ENCODE results near the gene ARMC2. TPM values are rescaled to one million over a fixed set of nuclear protein-coding genes. Genes with fewer than 3 reads are reported as not detected.

Gene ARMC2
- total and polyA plus RNA-seq, 5 donors, result 3.7 to 16.2 (median 12.7) TPM

- intact Hi-C loops (cut with DNase I), result loop anchor here in 3 of 4 donors (5.0 to 10.0 kb wide), 4 partner anchors 47 to 63 kb away; no protein-coding TSS in a partner anchor
Measured at GRCh38 chr6:109008054-109008453, 159.8 kb downstream of the ARMC2 start.

GRCh38 chr6:109008537-109009235 lies 160.5 kb downstream of the ARMC2 start:
- Histone ChIP-seq H3K27me3 (ENCODE audit: control insufficient read depth, insufficient read depth) (no peaks in the 10 kb centered on the region), H3K4me1 (ENCODE audit: control insufficient read depth, insufficient read depth, low read length) (no peaks in the 10 kb centered on the region), H3K27ac (ENCODE audit: low read length) (peak overlapping the region; percentile 86), H3K4me3 (ENCODE audit: low read length) (peak overlapping the region; percentile 80), H3K9me3 (ENCODE audit: control insufficient read depth, low read length) (no peaks in the 10 kb centered on the region)
- peak; percentile 38 to 44 for ATAC-seq
- intact Hi-C loops (cut with DNase I), result loop anchor here in 3 of 4 donors (5.0 to 10.0 kb wide), 4 partner anchors 46 to 64 kb away; no protein-coding TSS in a partner anchor
- no peak for DNase-seq
- WGBS, result 2% methylated on average over 24 of the region's 24 CpGs

More at GRCh38 chr6:109008054-109008453, 159.8 kb downstream of the ARMC2 start:
- WGBS, result 28% methylated on average over 4 of the region's 4 CpGs
- Histone ChIP-seq H3K4me1 (ENCODE audit: control insufficient read depth, insufficient read depth, low read length) (no peaks in the 10 kb centered on the region), H3K9me3 (ENCODE audit: control insufficient read depth, low read length) (no peaks in the 10 kb centered on the region), H3K27ac (ENCODE audit: low read length) (no peak overlapping the region), H3K4me3 (ENCODE audit: low read length) (peak overlapping the region; percentile 80), H3K27me3 (ENCODE audit: control insufficient read depth, insufficient read depth) (no peaks in the 10 kb centered on the region)
- DNase-seq (no peak), ATAC-seq (no peak)

GRCh38 chr6:109009236-109009961 lies 161.2 kb downstream of the ARMC2 start:
- H3K27me3 ChIP-seq (ENCODE audit: control insufficient read depth, insufficient read depth), result no peaks in the 10 kb centered on the region
- under 1% methylated on average over 80 of the region's 80 CpGs for WGBS
- ATAC-seq (peak; percentile 98 to 99), DNase-seq (peak; percentile 95 to 99 (median 98))
- H3K27ac ChIP-seq (ENCODE audit: low read length), result peak overlapping the region; percentile 98
- H3K4me1 ChIP-seq (ENCODE audit: control insufficient read depth, insufficient read depth, low read length), result no peaks in the 10 kb centered on the region
- intact Hi-C loops (cut with DNase I), result loop anchor here in 3 of 4 donors (5.0 to 10.0 kb wide), 4 partner anchors 45 to 65 kb away; no protein-coding TSS in a partner anchor
- peak overlapping the region; percentile 80 for H3K4me3 ChIP-seq (ENCODE audit: low read length)
- H3K9me3 ChIP-seq (ENCODE audit: control insufficient read depth, low read length), result no peaks in the 10 kb centered on the region

- no peaks in the 10 kb centered on the region for H3K27me3 ChIP-seq (ENCODE audit: control insufficient read depth, insufficient read depth)
- peak overlapping the region; percentile 80 for H3K4me3 ChIP-seq (ENCODE audit: low read length)
- H3K9me3 ChIP-seq (ENCODE audit: control insufficient read depth, low read length), result no peaks in the 10 kb centered on the region
- no peak for DNase-seq
- no peaks in the 10 kb centered on the region for H3K4me1 ChIP-seq (ENCODE audit: control insufficient read depth, insufficient read depth, low read length)
- intact Hi-C loops (cut with DNase I), result loop anchor here in 3 of 4 donors (5.0 to 10.0 kb wide), 5 partner anchors 45 to 95 kb away; no protein-coding TSS in a partner anchor
- peak in 1 of 2 donors; percentile 4 for ATAC-seq
- 11% methylated on average over 10 of the region's 10 CpGs for WGBS
- H3K27ac ChIP-seq (ENCODE audit: low read length), result peak overlapping the region; percentile 98
Measured at GRCh38 chr6:109009962-109010704, 161.9 kb downstream of the ARMC2 start.

- Histone ChIP-seq H3K4me3 (ENCODE audit: low read length) (no peak overlapping the region), H3K27ac (ENCODE audit: low read length) (no peak overlapping the region), H3K27me3 (ENCODE audit: control insufficient read depth, insufficient read depth) (no peaks in the 10 kb centered on the region), H3K4me1 (ENCODE audit: control insufficient read depth, insufficient read depth, low read length) (no peaks in the 10 kb centered on the region), H3K9me3 (ENCODE audit: control insufficient read depth, low read length) (no peaks in the 10 kb centered on the region)
- WGBS, result 58% methylated on average over 2 of the region's 2 CpGs
- intact Hi-C loops (cut with DNase I), result loop anchor here in 1 of 4 donors (10.0 kb wide), 1 partner anchor 96 kb away; no protein-coding TSS in a partner anchor
- no peak for DNase-seq
- ATAC-seq, result no peak
Measured at GRCh38 chr6:109010705-109011102, 162.5 kb downstream of the ARMC2 start.

GRCh38 chr6:109013656-109014305 lies 165.6 kb downstream of the ARMC2 start:
- no peaks in the 10 kb centered on the region for H3K4me1 ChIP-seq (ENCODE audit: control insufficient read depth, insufficient read depth, low read length)
- DNase-seq (no peak), ATAC-seq (no peak)
- H3K27ac ChIP-seq (ENCODE audit: low read length), result no peak overlapping the region
- WGBS, result 36% methylated on average over 2 of the region's 2 CpGs
- no peaks in the 10 kb centered on the region for H3K9me3 ChIP-seq (ENCODE audit: control insufficient read depth, low read length)
- intact Hi-C loops (cut with DNase I), result loop anchor here in 1 of 4 donors (10.0 kb wide), 1 partner anchor 99 kb away; no protein-coding TSS in a partner anchor
- no peak overlapping the region for H3K4me3 ChIP-seq (ENCODE audit: low read length)
- no peaks in the 10 kb centered on the region for H3K27me3 ChIP-seq (ENCODE audit: control insufficient read depth, insufficient read depth)

- intact Hi-C loops (cut with DNase I), result loop anchor here in 1 of 4 donors (10.0 kb wide), 1 partner anchor 100 kb away; no protein-coding TSS in a partner anchor
- no peak overlapping the region for H3K4me3 ChIP-seq (ENCODE audit: low read length)
- ATAC-seq (no peak), DNase-seq (no peak)
- H3K27ac ChIP-seq (ENCODE audit: low read length), result no peak overlapping the region
- no peaks in the 10 kb centered on the region for H3K27me3 ChIP-seq (ENCODE audit: control insufficient read depth, insufficient read depth)
- WGBS, result 78% methylated on average over 2 of the region's 2 CpGs
- peaks cover 1% of the 10 kb centered on the region for H3K4me1 ChIP-seq (ENCODE audit: control insufficient read depth, insufficient read depth, low read length)
- H3K9me3 ChIP-seq (ENCODE audit: control insufficient read depth, low read length), result no peaks in the 10 kb centered on the region
Measured at GRCh38 chr6:109014606-109015005, 166.4 kb downstream of the ARMC2 start.

GRCh38 chr6:109015176-109015575 lies 167.0 kb downstream of the ARMC2 start:
- no peaks in the 10 kb centered on the region for H3K27me3 ChIP-seq (ENCODE audit: control insufficient read depth, insufficient read depth)
- ATAC-seq, result no peak
- H3K4me3 ChIP-seq (ENCODE audit: low read length), result no peak overlapping the region
- intact Hi-C loops (cut with DNase I), result loop anchor here in 1 of 4 donors (10.0 kb wide), 1 partner anchor 100 kb away; no protein-coding TSS in a partner anchor
- peaks cover 1% of the 10 kb centered on the region for H3K4me1 ChIP-seq (ENCODE audit: control insufficient read depth, insufficient read depth, low read length)
- no peak overlapping the region for H3K27ac ChIP-seq (ENCODE audit: low read length)
- no peak for DNase-seq
- H3K9me3 ChIP-seq (ENCODE audit: control insufficient read depth, low read length), result no peaks in the 10 kb centered on the region

- Histone ChIP-seq H3K27ac (ENCODE audit: low read length) (no peak overlapping the region), H3K9me3 (ENCODE audit: control insufficient read depth, low read length) (no peaks in the 10 kb centered on the region), H3K4me3 (ENCODE audit: low read length) (no peak overlapping the region), H3K4me1 (ENCODE audit: control insufficient read depth, insufficient read depth, low read length) (peaks cover 1% of the 10 kb centered on the region), H3K27me3 (ENCODE audit: control insufficient read depth, insufficient read depth) (no peaks in the 10 kb centered on the region)
- intact Hi-C loops (cut with DNase I), result loop anchor here in 1 of 4 donors (10.0 kb wide), 1 partner anchor 105 kb away; no protein-coding TSS in a partner anchor
- DNase-seq, result no peak
- WGBS, result 57% methylated on average over 1 of the region's 1 CpG
- ATAC-seq, result no peak
Measured at GRCh38 chr6:109019911-109020310, 171.7 kb downstream of the ARMC2 start.

- WGBS, result 100% methylated on average over 1 of the region's 1 CpG
- Histone ChIP-seq H3K4me3 (ENCODE audit: low read length) (no peak overlapping the region), H3K9me3 (ENCODE audit: control insufficient read depth, low read length) (no peaks in the 10 kb centered on the region), H3K4me1 (ENCODE audit: control insufficient read depth, insufficient read depth, low read length) (peaks cover 1% of the 10 kb centered on the region), H3K27ac (ENCODE audit: low read length) (no peak overlapping the region), H3K27me3 (ENCODE audit: control insufficient read depth, insufficient read depth) (no peaks in the 10 kb centered on the region)
- ATAC-seq, result no peak
- intact Hi-C loops (cut with DNase I), result no loop called here
- no peak for DNase-seq
Measured at GRCh38 chr6:109021870-109022269, 173.6 kb downstream of the ARMC2 start.
